HCT116 (cell line): ENCODE data around the gene KIAA0930. TPM values are rescaled to one million over a fixed set of nuclear protein-coding genes. Genes with fewer than 3 reads are reported as not detected.

ENCODE experiments used
- ATAC-seq: fragments of 200-7000 bp; cut with Tn5 transposase; 2 replicates; pipeline ENCODE4 v1.9.1; 2020; ENCODE audit warnings: mild to moderate bottlenecking, moderate library complexity
- Bru-seq: library from RNA; stranded (reverse); fragments of 400-500 nt; gene quantifications from one replicate; lab custom pipeline; 2021; lab: Mats Ljungman, UMichigan
- BruChase-seq, 2 experiments: library from RNA; stranded (reverse); fragments of 400-500 nt; gene quantifications; one replicate each; lab custom pipeline; 2021; lab: Mats Ljungman, UMichigan
- BruUV-seq: library from RNA; stranded (reverse); fragments of 400-500 nt; replicated peaks from 2 replicates; lab custom pipeline; 2021; lab: Mats Ljungman, UMichigan
- CTCF ChIA-PET: fragments of 300-600 bp; sonication (Branson Sonifier 250); formaldehyde crosslinking; loops from one replicate; lab custom pipeline; 2021; ENCODE audit warnings: antibody characterized with exemption; lab: Charles Lee
- POLR2A ChIA-PET: fragments of 300-600, 350-600 bp; sonication (Branson Sonifier 250); formaldehyde crosslinking; loops from one replicate; lab custom pipeline; 2021; ENCODE audit warnings: antibody characterized with exemption; lab: Charles Lee
- RAD21 ChIA-PET, 2 experiments: fragments of 300-600 bp; sonication (Branson Sonifier 250); formaldehyde crosslinking; loops; one replicate each; lab custom pipeline; 2023; ENCODE audit warnings: low total read pairs in 2 of 2; ENCODE audit not compliant: uncharacterized antibody in 2 of 2, unreplicated experiment in 2 of 2, low non-redundant PET in 1 of 2; lab: Charles Lee
- DNase-seq: peaks from one replicate; pipeline ENCODE4 v3.0.0-alpha.2; 2010; ENCODE audit warnings: low read depth, low spot score
- H2AFZ ChIP-seq: fragments of 200-600 bp; shearing (Covaris generic), sonication (generic); 2 replicates; pipeline ENCODE4 v1.6.1; 2017; ENCODE audit warnings: low read depth, mixed run types, mixed read lengths, antibody characterized with exemption, low read length; ENCODE audit not compliant: poor library complexity, severe bottlenecking
- H3K27ac ChIP-seq: 2 replicates; pipeline ENCODE4 v1.5.1; 2012; ENCODE audit warnings: low read depth, low read length
- H3K27me3 ChIP-seq: fragments of 200-600 bp; sonication (generic); 2 replicates; pipeline ENCODE4 v1.6.1; 2016; ENCODE audit warnings: mixed run types, low read length, mixed read lengths; ENCODE audit not compliant: insufficient read depth
- H3K36me3 ChIP-seq, 2 experiments: fragments of 200-500 bp in 1 of 2; fragments of 200-600 bp in 1 of 2; sonication (Bioruptor generic) in 1 of 2; sonication (generic) in 1 of 2; 2 replicates each; pipeline versions ENCODE4 v1.5.1 to v1.6.1; 2014 to 2016; ENCODE audit warnings: low read length in 2 of 2, inconsistent platforms in 1 of 2, mixed read lengths in 1 of 2, mixed run types in 1 of 2; ENCODE audit not compliant: insufficient read depth in 2 of 2, control insufficient read depth in 1 of 2
- H3K4me1 ChIP-seq, 2 experiments: fragments of 200-600 bp in 1 of 2; sonication (generic) in 1 of 2; 2 replicates each; pipeline versions ENCODE4 v1.5.1 to v1.6.1; 2012 to 2017; ENCODE audit warnings: low read length in 2 of 2, inconsistent platforms in 1 of 2, mild to moderate bottlenecking in 1 of 2, mixed read lengths in 1 of 2, mixed run types in 1 of 2, moderate library complexity in 1 of 2; ENCODE audit not compliant: insufficient read depth in 2 of 2, control insufficient read depth in 1 of 2
- H3K4me2 ChIP-seq: fragments of 200-600 bp; sonication (generic); 2 replicates; pipeline ENCODE4 v1.6.1; 2017; ENCODE audit warnings: mixed run types, low read length, mixed read lengths
- H3K4me3 ChIP-seq, 2 experiments: fragments of 200-600 bp in 1 of 2; sonication (generic) in 1 of 2; replicated peaks in 1 of 2; 2 replicates each; pipeline ENCODE4 v1.5.1; 2011 to 2016; ENCODE audit warnings: low read length in 2 of 2, control low read depth in 1 of 2, low read depth in 1 of 2, mild to moderate bottlenecking in 1 of 2, mixed read lengths in 1 of 2, mixed run types in 1 of 2
- H3K79me2 ChIP-seq: fragments of 200-600 bp; sonication (generic); 2 replicates; pipeline ENCODE4 v1.6.1; 2017; ENCODE audit warnings: mild to moderate bottlenecking, mixed run types, low read length, moderate library complexity, mixed read lengths; ENCODE audit not compliant: insufficient read depth
- H3K9ac ChIP-seq: fragments of 200-600 bp; sonication (generic); 2 replicates; pipeline ENCODE4 v1.6.1; 2016; ENCODE audit warnings: low read length, mixed read lengths
- H3K9me2 ChIP-seq: fragments of 200-600 bp; sonication (generic), shearing (Covaris generic); 2 replicates; pipeline ENCODE4 v1.6.1; 2017; ENCODE audit warnings: mixed run types, mild to moderate bottlenecking, moderate library complexity; ENCODE audit not compliant: insufficient read depth
- H3K9me3 ChIP-seq, 2 experiments: fragments of 200-500 bp in 1 of 2; fragments of 200-600 bp in 1 of 2; sonication (Bioruptor generic) in 1 of 2; sonication (generic) in 1 of 2; 2 replicates each; pipeline ENCODE4 v1.6.1; 2014 to 2017; ENCODE audit warnings: low read length in 2 of 2, mixed read lengths in 2 of 2, inconsistent platforms in 1 of 2, low read depth in 1 of 2, mild to moderate bottlenecking in 1 of 2, mixed run types in 1 of 2, moderate library complexity in 1 of 2; ENCODE audit not compliant: control insufficient read depth in 1 of 2, insufficient read depth in 1 of 2
- H4K20me1 ChIP-seq: fragments of 200-600 bp; sonication (generic), shearing (Covaris generic); 2 replicates; pipeline ENCODE4 v1.6.1; 2017; ENCODE audit warnings: mixed run types, mild to moderate bottlenecking, moderate library complexity; ENCODE audit not compliant: insufficient read depth
- ATF3 ChIP-seq: IDR thresholded peaks from 2 replicates; pipeline ENCODE4 v1.6.1; 2012
- CEBPB ChIP-seq: IDR thresholded peaks from 2 replicates; pipeline ENCODE4 v1.6.1; 2012; ENCODE audit warnings: low read depth
- CTCF ChIP-seq, 3 experiments: fragments of 200-600 bp in 1 of 3; sonication (generic) in 1 of 3; IDR thresholded peaks in 2 of 3; conservative IDR thresholded peaks in 1 of 3; 2 replicates each; pipeline ENCODE4 v1.5.1; 2012 to 2017; ENCODE audit warnings: low read depth in 2 of 3, low read length in 2 of 3, antibody characterized with exemption in 1 of 3, borderline replicate concordance in 1 of 3, control low read depth in 1 of 3, mild to moderate bottlenecking in 1 of 3, mixed read lengths in 1 of 3, mixed run types in 1 of 3, moderate library complexity in 1 of 3; ENCODE audit not compliant: insufficient read depth in 1 of 3
- EGR1 ChIP-seq: IDR thresholded peaks from 2 replicates; pipeline ENCODE4 v1.6.1; 2012; ENCODE audit warnings: low read depth
- EZH2 ChIP-seq: fragments of 200-600 bp; sonication (generic); IDR thresholded peaks from 2 replicates; pipeline ENCODE4 v1.6.1; 2017; ENCODE audit warnings: antibody characterized with exemption, mixed run types
- FOSL1 ChIP-seq: IDR thresholded peaks from 2 replicates; pipeline ENCODE4 v1.6.1; 2012; ENCODE audit warnings: low read depth
- MAX ChIP-seq: IDR thresholded peaks from 2 replicates; pipeline ENCODE4 v1.6.1; 2012
- POLR2AphosphoS5 ChIP-seq: IDR thresholded peaks from 2 replicates; pipeline ENCODE4 v1.6.1; 2011; ENCODE audit warnings: mild to moderate bottlenecking, low read depth, low read length, moderate library complexity
- RAD21 ChIP-seq: IDR thresholded peaks from 2 replicates; pipeline ENCODE4 v1.6.1; 2012; ENCODE audit warnings: low read depth, mild to moderate bottlenecking
- SIN3A ChIP-seq: IDR thresholded peaks from 2 replicates; pipeline ENCODE4 v1.6.1; 2012; ENCODE audit warnings: low read depth
- SP1 ChIP-seq: IDR thresholded peaks from 2 replicates; pipeline ENCODE4 v1.6.1; 2012; ENCODE audit warnings: low read depth
- SRF ChIP-seq: IDR thresholded peaks from 2 replicates; pipeline ENCODE4 v1.6.1; 2012; ENCODE audit warnings: low read depth
- YY1 ChIP-seq: IDR thresholded peaks from 2 replicates; pipeline ENCODE4 v1.6.1; 2011; ENCODE audit warnings: low read length, low read depth, moderate library complexity, mild to moderate bottlenecking; ENCODE audit not compliant: insufficient replicate concordance; ENCODE audit errors: extremely low read depth
- ZBTB33 ChIP-seq: IDR thresholded peaks from 2 replicates; pipeline ENCODE4 v1.6.1; 2011; ENCODE audit warnings: mild to moderate bottlenecking, low read length, moderate library complexity; ENCODE audit not compliant: insufficient replicate concordance; ENCODE audit errors: extremely low read depth
- ZFX ChIP-seq: fragments of 450-650 bp; IDR thresholded peaks from 2 replicates; pipeline ENCODE4 v1.6.1; 2017
- ZNF274 ChIP-seq: fragments of 200-500 bp; sonication (Bioruptor generic); IDR thresholded peaks from 2 replicates; pipeline ENCODE4 v1.6.1; 2014; ENCODE audit warnings: mild to moderate bottlenecking, low read depth, low read length, inconsistent platforms
- intact Hi-C: fragments of 100-400 bp; cut with micrococcal nuclease; formaldehyde crosslinking; loops from 2 replicates; pipeline ENCODE4 v1.10.0; 2022
- long read RNA-seq: library from polyadenylated mRNA; unstranded; transcript quantifications from one replicate; pipeline ENCODE4 v2.0.0, GENCODE V29; 2021; ENCODE audit not compliant: unreplicated experiment
- polyA plus RNA-seq: library from polyadenylated mRNA; unstranded; fragments of >200 nt; gene quantifications from 2 replicates; pipeline ENCODE4 v1.2.1, GENCODE V29; 2012; ENCODE audit warnings: missing spikeins
- total RNA-seq: library from RNA; stranded (reverse); gene quantifications from one replicate; pipeline ENCODE4 v1.2.1, GENCODE V29; 2021; ENCODE audit not compliant: unreplicated experiment

The KIAA0930 gene
- total RNA-seq: 60.9 TPM
- 38.5 and 42.6 TPM in 2 replicates for polyA plus RNA-seq
- Bru-seq, nascent RNA: percentile 56 among the genes with signal in this experiment
- BruChase-seq, experiment 1, labeled RNA remaining after a 6-hour chase: percentile 76 among the genes with signal in this experiment
- percentile 62 among the genes with signal in this experiment for BruChase-seq, experiment 2, labeled RNA remaining after a 2-hour chase
- long read RNA-seq, full-length matches to known transcripts: 189 of 228 reads
- long read RNA-seq, partial matches to known transcripts: 11 of 228 reads
- long read RNA-seq, other reads (novel, unspliced or antisense): 28 of 228 reads

GRCh38 chr22:45240810-45241631 lies at the start of gene KIAA0930:
Gene KIAA0930, minus strand, starts transcription at chr22:45240894. Its CDS starts 191 bp downstream, at chr22:45240703.
- peak within 1 kb of the TSS; percentile 73 for H3K9ac ChIP-seq
- peak; percentile 76 for ATAC-seq
- H4K20me1 ChIP-seq: no peaks in the 10 kb centered on the region
- H3K4me3 ChIP-seq: peak within 1 kb of the TSS; percentile 75 to 89
- peaks cover 31% of the 10 kb centered on the region for H3K79me2 ChIP-seq
- POLR2A ChIA-PET: no interaction called here
- H3K4me1 ChIP-seq: peaks cover 28 to 49% of the 10 kb centered on the region in 2 experiments
- no peak within 1 kb of the TSS for H2AFZ ChIP-seq
- H3K9me2 ChIP-seq: no peaks in the 10 kb centered on the region
- no peaks in the 10 kb centered on the region; a peak in 2 of 4 replicates for H3K36me3 ChIP-seq
- no peaks in the 10 kb centered on the region for H3K9me3 ChIP-seq
- H3K27ac ChIP-seq: peak within 1 kb of the TSS; percentile 60; the same call in 1 of the 2 replicates
- no TSS peak for BruUV-seq
- peak; percentile 54 for DNase-seq
- intact Hi-C loops: no loop called here
- no peaks in the 10 kb centered on the region for H3K27me3 ChIP-seq
- peak within 1 kb of the TSS; percentile 95 for H3K4me2 ChIP-seq
- CTCF ChIA-PET: no interaction called here
- RAD21 ChIA-PET: no interaction called here
- no peak for TF ChIP-seq MAX
- TF ChIP-seq SP1: no peak
- no peak for TF ChIP-seq CTCF (IDR thresholded peaks at IDR 0.05 in 2 of 3, conservative IDR thresholded peaks at IDR 0.05 in 1 of 3; ENCODE audit: borderline replicate concordance in 1 of 3, insufficient read depth in 1 of 3, low read depth in 2 of 3, low read length in 2 of 3)
- no peak for TF ChIP-seq EGR1
- TF ChIP-seq YY1: no peak
- TF ChIP-seq CEBPB: no peak
- TF ChIP-seq RAD21: no peak
- no peak for TF ChIP-seq ZFX
- TF ChIP-seq SRF: no peak
- TF ChIP-seq POLR2AphosphoS5: no peak
- no peak for TF ChIP-seq ZNF274
- TF ChIP-seq EZH2: no peak
- no peak for TF ChIP-seq ZBTB33
- no peak for TF ChIP-seq SIN3A
- no peak for TF ChIP-seq ATF3
- no peak for TF ChIP-seq FOSL1
